HG02571 (cell line): ENCODE measurements around the gene NHERF2.

ENCODE experiments used
- ATAC-seq: cut with Tn5 transposase; IDR thresholded peaks from one replicate; pipeline ENCODE4 v1.9.1; 2021; ENCODE audit warnings: mild to moderate bottlenecking, moderate library complexity; ENCODE audit not compliant: unreplicated experiment

NHERF2 gene

DNA sequence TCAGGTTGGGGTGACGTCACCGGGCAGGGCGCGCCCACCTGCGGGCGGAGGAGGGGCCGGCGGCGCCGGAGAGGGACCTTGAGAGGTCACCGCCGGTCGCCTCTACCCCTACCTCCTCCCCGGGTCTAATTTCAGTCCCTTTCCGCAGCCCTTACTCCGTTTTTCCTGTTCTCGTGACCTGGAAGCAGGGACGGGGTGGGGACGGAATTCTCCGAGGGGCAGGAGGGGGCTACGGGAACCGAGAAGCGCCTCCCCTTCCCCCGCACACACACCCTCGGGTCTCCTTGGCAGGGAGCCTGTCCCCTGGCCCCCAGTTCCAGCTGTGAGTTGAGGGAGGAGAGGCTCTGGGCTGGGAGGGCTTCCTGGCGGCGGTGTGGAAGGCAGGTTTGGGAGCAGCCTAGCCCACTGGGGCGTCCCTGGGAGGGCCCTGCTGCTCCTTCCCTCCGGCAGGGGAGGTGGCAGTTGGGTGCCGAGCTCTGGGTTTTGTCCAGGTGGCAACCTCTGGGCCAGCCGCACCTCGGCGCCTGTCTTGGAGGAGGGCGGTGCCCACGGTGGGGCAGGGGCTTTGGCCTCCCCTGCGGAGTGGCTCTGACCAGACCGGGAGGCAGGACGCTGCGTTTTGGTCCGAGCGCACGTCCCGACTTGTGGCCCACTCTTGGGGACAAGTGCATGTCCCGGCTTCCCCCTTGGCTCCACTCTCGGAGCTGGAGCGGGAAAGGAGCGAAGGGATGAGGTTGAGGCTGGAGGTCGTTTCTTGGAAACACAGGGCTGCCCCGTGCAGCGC lies 36.2 kb upstream of the NHERF2 start:
- ATAC-seq = no peak

DNA sequence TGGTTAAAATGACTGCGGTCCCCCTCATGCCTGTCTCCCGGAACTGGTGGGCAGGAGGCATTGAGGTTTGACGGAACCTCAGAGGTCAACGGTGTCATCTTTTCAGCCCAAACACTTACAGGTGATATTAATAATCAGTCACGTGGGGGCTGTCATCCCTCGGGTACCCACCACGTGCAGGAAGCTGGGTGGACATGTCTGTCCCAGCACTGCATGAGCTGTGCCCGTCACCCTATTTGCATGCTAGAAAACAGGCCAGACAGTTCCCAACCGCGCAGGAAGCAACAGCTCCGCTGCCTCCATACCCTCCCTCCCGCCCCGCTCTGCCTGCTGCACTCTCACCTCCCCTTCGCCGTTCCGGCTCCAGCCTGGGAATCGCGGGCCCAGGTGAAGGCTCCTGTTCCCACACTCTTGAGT lies 35.6 kb upstream of the NHERF2 start:
- no peak for ATAC-seq

DNA sequence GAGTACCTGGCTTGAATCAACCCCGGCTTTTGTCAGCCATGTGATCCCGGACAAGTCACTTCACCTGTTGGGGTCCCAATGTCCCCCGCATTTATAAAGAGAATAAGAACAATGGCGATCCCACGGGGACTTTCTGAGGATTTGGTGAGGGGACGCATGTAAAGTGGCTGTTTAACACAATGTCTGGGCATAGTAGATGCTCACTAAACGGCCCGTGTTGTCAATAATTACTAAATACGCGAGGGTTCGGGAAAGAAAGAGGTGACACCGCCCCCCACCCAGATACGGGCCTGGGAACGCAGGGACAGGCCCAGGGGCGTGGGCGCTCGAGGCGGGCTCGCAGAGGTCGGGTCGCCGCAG lies 35.1 kb upstream of the NHERF2 start:
- ATAC-seq = no peak

DNA sequence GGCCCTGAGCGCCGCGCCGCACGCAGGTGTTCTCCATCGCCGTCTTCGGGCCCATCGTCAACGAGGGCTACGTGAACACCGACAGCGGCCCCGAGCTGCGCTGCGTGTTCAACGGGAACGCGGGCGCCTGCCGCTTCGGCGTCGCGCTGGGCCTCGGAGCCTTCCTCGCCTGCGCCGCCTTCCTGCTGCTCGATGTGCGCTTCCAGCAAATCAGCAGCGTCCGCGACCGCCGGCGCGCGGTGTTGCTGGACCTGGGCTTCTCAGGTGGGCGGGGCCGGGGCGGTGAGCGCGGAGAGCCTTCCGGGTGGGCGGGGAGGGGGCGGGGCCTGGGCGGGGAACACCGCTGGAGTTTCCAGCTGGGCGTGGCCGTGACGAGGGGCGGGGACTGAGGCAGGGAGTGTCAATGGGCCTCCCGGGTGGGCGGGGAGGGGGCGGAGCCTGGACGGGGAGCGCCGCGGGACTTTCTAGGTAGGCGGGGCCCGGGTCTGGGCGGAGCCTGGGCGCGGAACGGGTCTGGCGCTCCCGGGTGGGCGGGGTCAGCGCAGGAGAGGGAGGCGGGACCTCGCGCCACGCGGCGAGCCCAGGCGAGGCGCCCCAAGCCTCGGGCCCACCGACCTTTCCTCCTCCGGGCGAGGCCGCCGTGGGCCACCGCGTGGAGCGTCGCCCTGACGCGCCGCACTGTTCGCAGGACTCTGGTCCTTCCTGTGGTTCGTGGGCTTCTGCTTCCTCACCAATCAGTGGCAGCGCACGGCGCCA lies 34.6 kb upstream of the NHERF2 start:
- peak; percentile 46 for ATAC-seq

DNA sequence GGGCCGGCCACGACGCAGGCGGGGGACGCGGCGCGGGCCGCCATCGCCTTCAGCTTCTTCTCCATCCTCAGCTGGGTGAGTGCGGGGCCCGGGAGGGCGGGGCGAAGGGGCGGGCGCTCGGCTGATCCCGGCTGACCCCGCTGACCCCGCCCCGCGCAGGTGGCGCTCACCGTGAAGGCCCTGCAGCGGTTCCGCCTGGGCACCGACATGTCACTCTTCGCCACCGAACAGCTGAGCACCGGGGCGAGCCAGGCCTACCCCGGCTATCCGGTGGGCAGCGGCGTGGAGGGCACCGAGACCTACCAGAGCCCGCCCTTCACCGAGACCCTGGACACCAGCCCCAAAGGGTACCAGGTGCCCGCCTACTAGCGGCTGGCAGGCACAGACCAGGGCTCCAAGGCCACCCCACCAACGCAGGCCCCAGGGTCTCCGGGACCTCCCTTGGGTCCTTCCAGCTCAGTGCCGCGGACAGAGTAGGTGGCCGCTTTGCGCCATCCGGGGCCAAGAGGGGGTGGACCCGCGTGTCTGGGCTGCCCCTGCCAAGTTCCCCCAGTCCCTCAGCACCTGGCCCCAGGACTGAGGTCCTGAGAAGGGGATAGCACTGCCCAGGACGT lies 33.9 kb upstream of the NHERF2 start:
- ATAC-seq = no peak

DNA sequence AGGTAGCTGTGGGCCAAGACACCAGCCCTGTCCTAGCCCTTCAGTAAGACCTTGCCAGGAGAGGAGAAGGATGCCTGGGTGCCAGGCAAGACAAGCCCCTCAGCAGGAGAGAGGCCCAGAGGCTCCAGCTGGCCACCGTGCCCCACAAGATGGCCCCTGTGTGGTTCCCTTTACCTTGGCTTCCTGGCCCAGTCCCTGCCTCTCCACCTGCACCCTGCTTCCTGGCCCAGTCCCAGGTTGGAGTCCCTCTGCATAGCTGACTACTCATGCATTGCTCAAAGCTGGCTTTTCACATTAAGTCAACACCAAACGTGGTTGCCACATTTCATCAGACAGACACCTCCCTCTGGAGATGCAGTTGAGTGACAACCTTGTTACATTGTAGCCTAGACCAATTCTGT lies 33.0 kb upstream of the NHERF2 start:
- no peak for ATAC-seq

DNA sequence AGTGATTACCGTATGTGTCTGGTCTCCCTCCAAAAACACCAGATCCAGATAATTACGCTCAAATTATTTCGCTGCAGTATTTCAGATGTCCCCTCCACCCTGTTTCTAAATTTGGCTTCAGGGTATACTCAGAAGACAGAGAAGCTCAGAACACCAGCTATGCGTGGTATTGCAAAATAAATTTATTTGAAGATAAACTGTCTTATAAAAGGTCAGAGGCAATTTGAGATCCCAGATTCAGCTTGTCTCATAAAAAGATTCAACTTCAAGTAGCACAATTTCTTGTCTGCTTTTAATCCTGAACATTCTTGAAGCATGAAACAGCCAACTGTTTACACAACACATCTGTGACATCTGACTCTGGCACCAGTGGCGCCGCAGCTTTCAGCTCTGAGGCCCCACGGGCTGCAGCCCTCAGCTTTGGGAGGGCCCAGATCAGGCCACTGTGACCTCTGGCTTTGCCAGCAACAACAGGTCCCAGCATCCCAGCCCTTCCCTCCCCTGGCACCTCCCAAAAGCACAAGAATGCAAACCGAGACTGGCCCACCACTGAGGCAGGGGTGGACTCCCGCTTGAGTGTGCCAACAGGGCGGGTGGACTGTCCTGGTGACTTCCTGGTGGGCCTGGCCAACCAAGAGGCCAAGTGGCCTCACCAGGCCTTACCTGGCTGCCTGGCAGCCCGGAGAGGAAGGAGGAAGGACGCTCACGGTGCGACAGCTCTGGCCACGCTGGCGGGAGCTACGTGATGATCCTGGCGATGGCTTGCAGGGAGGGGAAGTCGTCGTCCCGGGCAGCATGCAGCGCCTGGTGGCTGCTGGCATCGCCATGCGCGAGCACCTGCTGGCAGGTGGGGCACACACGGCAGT lies 29.0 kb upstream of the NHERF2 start:
- no peak for ATAC-seq

DNA sequence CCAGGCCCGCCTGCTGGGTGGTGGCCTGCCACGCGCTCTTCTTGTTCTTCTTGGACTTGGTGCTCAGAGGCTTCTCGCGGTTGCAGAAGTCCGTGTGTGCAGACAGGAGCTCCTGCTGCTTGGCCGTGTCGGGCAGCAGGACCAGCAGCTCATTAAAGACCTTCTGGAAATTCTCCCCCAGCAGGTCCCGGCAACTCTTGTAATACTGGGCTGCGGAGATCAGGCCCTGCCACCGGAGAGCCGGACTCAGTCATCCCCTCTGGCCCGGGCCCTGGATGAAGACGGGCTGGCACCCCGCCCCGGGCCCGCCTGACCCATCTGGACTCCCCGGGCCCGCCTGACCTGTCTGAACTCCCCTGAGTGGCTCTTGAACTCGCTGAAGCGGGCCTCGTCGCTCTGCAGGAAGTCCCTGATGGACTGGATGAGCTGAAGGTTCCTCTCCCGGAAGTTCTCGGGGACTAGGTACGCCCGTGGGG lies 28.3 kb upstream of the NHERF2 start:
- ATAC-seq = no peak

DNA sequence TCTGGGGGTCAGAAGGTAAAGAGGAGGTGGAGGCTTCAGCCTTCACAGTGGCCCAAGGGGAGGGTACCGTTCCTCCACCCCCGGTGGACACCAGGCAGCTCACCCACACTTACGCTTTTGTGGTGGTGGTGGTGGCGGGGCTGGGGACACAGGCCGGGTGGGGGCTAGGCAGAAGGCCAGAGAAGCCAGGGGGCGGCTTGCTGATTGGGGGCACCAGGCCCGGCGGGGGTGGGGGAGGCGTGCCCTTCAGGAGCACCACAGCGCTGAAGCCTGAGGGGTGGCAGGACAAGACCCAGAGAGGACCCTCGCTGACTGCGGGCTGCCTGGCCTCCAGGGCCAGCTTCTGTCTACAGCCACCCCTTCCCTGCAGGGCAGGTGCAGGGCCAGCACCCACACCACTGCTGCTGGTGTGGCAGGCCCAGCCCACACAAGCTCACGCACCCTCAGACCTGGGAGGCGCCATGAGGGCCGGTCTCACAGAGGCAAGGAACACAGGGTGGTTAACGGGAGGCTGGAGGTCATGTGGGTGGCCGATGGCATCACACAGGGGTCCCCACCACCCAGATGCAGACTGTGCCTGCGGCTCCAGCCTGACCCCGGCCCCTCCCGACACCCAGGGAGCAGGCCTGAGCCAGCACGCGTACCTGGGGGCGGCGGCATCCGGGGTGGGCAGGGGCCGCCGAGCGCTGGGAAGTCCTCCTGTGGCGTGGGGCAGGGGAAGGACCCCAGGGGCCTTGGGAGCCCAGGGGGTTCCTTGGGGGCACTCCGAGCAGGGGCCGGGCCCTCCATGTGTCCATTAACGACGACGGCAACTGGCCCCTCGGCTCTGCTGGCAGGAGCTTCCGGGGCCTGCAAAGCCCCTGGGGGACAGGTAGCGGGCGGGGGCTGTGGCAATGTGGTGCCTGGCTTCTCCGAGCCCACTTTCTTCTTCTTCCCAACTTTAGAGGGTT lies 27.6 kb upstream of the NHERF2 start:
- no peak for ATAC-seq

DNA sequence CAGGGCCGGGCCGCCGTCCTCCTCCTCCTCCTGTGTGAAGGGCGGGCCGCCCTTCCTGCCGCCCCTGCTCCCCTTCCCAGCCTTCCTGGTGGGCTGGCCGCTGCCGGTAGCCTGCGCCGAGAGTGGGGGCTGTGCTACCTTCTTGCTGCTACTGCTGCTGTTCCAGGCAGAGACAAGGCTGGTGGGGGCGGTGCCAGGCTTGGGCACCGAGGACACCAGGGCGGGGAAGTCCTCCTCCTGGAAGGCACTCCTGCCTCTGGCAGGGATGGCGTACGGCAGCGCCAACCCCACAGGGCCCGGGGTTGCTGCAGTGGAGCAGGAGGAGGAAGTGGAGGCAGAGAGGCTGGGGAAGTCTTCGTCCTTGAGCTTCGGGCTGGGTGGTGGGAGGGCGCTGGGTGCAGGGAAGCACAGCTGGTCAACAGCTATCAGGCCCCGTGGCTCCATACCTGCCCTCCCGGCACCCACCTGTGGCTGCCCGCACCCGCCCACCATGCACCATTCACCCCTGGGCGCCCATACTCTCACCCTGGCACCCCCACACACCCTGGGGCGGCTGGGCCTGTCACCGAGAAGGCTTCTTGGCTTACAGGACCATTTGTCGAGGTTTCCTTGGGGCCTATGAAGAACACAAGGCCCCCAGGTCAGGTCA lies 26.7 kb upstream of the NHERF2 start:
- ATAC-seq = no peak

DNA sequence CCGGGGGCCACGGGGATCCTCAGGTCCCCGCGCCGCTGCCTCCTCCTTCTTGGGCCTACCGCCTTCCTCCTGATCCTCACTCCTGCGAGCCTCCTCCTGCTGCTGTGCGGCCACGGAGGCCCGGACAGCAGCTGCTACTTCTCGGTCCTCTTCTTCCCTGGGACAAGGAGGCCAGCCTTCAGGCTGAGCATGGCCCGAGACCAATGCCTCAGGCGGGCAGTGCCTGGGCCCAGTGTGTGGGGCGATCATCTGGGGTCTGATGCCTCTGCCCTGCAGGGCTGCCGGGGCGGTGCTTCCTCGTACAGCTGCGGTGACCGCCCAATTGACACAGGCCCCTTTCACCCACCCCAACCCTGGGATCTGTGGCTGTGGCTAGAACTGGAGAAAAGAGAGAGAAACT lies 25.7 kb upstream of the NHERF2 start:
- ATAC-seq = no peak

DNA sequence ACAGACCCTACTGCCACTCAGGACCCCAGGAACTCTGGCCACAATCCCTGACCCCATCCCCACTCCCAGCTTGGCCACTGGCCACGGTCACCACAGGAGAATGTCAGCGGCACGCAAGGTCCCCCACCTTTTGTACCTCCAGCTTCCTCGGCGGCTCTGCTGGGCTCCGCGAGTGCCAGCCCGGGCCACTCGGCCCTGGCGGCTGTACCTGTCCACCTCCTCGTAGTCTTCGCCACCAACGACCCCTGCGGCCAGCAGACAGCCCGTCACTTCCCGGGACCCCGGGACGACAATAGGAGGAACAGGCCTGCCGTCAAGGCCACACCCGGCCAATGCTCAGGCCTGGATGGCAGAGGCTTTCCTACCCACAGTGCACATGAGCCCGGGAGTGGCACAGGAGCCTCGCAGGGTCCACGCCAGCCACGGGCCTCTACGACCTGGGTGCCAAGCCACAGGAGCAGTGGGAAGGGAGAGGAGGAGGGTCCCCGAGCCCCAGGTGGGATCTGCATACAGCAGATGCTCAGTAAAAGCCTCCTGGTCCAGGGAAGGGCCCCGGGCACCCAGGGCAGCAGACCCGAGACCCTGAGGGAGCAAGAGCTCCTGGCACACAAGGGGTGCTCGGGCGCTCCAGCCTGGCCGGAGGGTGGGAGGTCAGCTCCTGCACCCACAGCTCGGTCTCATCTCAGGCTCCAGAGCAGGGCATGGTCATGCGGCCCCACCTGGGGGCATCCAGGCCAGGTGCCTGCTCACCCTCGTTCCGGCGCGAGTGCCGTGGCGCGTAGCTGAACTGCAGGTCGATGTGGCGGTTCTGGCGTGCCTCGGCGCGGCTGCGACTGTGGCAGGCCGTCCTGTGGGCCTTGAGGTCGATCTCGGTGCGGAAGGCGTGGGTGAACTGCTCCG lies 25.0 kb upstream of the NHERF2 start:
- no peak for ATAC-seq

DNA sequence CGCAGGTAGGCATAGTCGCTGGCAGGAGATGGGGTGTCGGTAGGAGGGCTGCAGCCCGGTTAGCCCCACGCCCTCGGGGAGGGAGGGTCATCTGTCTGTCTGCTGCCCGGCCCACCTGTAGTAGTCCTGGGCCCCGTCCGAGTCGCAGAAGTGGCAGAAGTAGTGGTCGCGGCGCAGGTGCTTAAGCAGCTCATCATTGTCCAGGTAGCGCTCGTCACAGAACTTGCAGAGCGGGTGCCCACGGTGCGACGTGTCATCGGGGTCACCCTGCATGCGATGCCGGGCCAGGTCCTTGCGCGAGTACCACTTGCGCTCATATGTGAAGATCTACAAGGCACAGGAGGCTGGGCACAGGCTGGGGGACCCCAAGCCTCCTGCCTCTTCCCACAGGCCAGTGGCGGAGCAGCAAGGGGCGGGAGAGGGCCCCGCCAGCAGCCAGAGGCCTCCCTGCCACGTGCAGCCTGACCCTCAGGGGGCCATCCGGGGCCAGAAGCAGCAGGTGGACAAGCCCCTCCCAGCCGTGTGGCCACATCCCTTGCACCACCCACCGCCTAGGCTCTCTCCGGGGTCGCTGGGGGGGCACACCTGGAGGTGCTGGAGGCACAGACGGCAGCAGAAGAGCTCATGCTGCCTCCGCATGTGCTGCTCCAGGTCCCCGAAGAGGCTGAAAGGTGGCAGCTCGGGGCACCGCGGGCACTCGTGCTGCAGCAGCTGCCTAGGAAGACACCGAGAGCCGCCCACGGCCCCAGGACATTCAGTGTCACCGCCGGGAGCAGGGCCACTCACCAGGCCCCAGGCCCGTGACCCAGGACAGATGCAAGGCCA lies 24.1 kb upstream of the NHERF2 start:
- no peak for ATAC-seq

DNA sequence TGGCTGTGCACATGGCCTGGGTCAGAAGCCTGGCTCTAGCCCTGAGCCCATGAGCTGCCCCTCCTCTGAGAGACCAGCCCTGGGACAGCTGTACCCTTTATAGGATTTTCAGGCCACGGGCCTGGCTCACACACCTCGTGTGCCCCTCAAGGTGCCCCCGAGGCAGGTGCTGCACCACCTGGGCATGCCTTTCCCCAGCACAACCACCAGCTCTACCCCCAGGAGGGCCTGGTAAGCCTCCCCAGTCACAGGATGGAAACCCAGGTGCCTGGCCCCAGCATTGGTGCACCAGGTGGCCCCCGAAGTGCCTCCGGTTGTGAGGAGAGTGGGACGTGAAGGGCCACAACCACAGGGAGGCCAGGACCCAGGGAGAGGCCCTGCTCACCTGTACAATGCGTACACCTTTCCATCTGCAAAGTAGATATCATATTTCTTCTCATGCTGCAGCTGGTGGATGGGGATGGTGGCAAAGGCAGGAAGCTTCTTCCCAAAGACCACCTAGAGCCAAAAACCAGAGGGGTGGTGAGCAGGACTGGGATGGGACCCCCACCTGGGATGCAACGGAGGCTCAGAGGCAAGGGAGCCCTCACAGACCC lies 23.4 kb upstream of the NHERF2 start:
- ATAC-seq = no peak

DNA sequence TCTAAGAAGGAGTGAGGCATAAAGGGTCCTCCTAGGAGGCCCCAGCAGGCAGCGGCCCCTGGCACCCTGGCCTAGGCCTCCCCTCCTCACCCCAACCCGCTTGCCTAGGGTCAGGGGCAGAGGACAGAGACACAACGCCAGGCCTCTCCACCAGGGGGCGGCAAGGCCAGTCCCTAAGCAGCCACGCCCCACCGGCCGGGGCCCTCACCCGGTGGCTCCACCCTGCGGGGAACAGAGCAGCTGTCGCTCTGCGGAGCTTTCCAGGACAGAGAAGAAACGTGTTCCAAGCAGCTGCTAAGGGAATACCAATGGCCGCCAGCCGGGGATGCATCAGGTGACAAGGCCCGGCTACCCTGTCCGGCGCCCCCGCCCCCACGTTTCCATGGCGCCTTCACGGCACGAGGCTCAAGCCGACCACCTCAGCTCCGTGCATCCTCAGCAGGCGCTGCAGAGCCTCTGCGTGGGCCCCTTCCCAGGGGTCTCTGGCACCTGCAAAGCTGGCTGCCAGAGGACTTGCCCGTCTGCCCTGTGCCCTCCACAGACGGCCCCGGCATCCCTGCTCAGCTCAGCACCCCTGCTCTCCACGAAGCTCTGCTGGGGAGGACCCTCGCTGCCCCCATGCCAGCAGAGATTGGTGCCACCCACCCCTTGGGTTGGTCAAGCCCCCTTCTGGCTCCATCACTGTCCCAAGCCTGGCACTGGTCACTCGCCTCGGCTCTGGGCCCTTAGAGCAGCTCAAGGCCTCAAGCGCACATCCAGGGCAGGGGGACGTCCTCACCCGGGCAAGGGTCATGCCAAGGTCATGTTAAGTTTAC lies 22.7 kb upstream of the NHERF2 start:
- ATAC-seq = peak; percentile 56

DNA sequence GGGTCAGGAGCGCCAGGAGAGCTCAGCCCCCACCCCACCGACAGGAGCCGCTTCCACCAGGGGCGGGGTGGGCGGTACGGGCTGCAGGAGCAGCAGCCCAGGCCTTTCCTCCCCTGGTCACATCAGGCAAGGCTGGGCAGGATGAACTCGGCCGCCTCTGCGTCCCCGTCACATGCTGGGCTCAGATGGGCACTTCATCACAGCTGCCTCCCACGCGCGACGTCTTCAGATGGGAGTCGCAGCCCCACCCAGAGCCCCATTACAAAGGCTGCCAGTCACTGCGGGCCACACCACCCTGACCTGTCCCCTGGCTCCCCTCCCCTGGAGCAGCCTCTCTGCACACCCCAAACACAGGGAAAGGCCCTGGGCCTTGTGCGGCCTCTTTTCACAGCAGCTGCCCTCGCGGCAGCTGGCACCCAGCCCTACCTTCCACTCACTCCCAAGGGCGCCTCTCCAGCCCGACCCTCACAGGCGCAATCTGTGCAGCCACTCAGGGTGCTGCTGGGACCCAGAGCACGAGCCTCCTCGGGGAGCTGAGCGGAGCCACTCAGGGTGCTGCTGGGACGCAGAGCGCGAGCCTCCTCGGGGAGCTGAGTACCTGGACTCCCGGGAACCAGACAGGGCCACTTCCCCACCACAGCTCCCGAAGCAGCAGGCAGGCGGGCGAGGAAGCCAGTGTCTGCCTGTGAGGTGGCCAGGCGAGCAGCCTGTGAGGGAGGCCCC lies 21.7 kb upstream of the NHERF2 start:
- ATAC-seq = no peak
